ENCODE measurements around the gene ADPRHL1. TPM values are rescaled to one million over a fixed set of nuclear protein-coding genes. Genes with fewer than 3 reads are reported as not detected.
A peak's percentile ranks its signal among the peaks of the same experiment; 100 is the strongest.

Gene ADPRHL1
- total and polyA plus RNA-seq, 7 donors, result 186 to 776 (median 294) TPM

DNA sequence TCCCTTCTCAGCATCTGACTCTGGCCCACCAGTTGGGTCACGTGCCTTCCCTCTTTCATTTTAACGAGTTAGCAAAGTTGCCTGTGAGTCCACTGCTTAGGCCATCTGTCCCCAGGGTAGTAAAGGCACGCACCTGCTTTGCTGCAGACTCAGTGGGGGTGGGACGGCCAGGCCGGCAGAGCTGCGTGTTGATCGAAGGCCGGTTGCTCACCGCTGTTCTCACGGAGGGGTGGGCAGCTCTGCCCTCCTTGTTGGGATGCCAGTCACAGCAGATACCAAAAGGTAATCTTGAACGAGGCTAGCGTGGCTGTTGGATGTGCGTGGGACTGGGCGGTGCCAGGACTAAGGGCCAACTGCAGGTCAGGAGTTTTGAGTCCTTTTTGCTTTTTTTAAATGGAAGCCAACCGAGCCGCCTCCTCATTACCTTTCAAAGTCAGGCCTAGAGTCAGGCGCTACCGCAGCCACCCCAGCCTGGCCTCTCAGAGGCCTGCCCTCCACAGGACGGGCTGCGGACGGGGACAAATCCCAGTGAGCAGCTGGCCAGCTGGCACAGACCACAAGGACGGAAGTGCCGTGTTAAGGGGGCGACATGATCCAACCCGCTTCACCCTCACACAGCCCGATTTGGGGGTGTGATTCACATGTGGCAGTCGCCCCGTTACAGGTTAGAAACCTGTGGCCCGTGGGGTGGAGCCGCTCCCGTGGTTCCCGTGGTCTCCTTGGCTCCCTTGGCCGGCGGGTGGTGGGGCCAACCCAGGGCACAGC, 20.6 kb downstream of the ADPRHL1 start:
- Histone ChIP-seq H3K27me3 (ENCODE audit: insufficient read depth in 3 of 3, low read length in 2 of 3) (no peaks in the 10 kb centered on the region), H3K4me1 (no peaks in the 10 kb centered on the region), H3K4me3 (no peak overlapping the region), H3K9me3 (no peaks in the 10 kb centered on the region), H3K27ac (no peak overlapping the region), H3K36me3 (ENCODE audit: insufficient read depth in 1 of 2, low read depth in 1 of 2) (peaks cover 0 to 56% of the 10 kb centered on the region in 2 donors)
- DNase-seq (no peak), ATAC-seq (peak; percentile 24 to 52 (median 38))
- TF ChIP-seq, protein P1, sequence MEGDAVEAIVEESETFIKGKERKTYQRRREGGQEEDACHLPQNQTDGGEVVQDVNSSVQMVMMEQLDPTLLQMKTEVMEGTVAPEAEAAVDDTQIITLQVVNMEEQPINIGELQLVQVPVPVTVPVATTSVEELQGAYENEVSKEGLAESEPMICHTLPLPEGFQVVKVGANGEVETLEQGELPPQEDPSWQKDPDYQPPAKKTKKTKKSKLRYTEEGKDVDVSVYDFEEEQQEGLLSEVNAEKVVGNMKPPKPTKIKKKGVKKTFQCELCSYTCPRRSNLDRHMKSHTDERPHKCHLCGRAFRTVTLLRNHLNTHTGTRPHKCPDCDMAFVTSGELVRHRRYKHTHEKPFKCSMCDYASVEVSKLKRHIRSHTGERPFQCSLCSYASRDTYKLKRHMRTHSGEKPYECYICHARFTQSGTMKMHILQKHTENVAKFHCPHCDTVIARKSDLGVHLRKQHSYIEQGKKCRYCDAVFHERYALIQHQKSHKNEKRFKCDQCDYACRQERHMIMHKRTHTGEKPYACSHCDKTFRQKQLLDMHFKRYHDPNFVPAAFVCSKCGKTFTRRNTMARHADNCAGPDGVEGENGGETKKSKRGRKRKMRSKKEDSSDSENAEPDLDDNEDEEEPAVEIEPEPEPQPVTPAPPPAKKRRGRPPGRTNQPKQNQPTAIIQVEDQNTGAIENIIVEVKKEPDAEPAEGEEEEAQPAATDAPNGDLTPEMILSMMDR (IDR thresholded peaks at IDR 0.05), result no peak
- intact Hi-C loops (cut with DNase I), result no loop called here
- 68 to 81% (median 69%) methylated on average over 34 of the region's 34 CpGs for WGBS, 3 donors

DNA sequence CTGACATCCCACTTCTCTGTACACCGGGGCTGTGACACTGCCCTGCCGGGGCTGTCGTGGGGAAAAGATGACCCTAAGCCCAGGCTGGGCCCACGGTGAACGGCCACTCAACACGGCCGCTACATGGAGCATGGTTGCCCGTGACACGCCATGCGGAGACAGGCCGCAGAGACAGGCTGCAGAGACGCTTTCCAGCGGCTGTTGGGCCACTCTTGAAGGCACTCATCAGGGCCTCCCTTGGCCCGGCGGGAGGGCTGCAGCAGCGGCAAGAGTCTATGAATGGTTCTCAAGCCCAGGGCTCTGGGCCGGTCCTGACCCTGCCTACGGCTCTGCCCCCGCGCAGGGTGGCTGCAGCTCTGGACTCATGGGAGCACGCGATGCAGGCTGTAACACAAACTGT, 22.1 kb downstream of the ADPRHL1 start:
- no peak for DNase-seq
- H3K9me3 ChIP-seq, result no peaks in the 10 kb centered on the region
- H3K4me3 ChIP-seq, result no peak overlapping the region
- no peaks in the 10 kb centered on the region for H3K27me3 ChIP-seq (ENCODE audit: insufficient read depth in 3 of 3, low read length in 2 of 3)
- TF ChIP-seq, protein P1 (IDR thresholded peaks at IDR 0.05), result no peak
- peak in 1 of 4 donors; percentile 11 for ATAC-seq
- no peaks in the 10 kb centered on the region for H3K4me1 ChIP-seq
- intact Hi-C loops (cut with DNase I), result no loop called here
- 90 to 94% (median 90%) methylated on average over 22 of the region's 22 CpGs for WGBS, 3 donors
- H3K27ac ChIP-seq, result no peak overlapping the region
- peaks cover 0 to 68% of the 10 kb centered on the region in 2 donors for H3K36me3 ChIP-seq (ENCODE audit: insufficient read depth in 1 of 2, low read depth in 1 of 2)

DNA sequence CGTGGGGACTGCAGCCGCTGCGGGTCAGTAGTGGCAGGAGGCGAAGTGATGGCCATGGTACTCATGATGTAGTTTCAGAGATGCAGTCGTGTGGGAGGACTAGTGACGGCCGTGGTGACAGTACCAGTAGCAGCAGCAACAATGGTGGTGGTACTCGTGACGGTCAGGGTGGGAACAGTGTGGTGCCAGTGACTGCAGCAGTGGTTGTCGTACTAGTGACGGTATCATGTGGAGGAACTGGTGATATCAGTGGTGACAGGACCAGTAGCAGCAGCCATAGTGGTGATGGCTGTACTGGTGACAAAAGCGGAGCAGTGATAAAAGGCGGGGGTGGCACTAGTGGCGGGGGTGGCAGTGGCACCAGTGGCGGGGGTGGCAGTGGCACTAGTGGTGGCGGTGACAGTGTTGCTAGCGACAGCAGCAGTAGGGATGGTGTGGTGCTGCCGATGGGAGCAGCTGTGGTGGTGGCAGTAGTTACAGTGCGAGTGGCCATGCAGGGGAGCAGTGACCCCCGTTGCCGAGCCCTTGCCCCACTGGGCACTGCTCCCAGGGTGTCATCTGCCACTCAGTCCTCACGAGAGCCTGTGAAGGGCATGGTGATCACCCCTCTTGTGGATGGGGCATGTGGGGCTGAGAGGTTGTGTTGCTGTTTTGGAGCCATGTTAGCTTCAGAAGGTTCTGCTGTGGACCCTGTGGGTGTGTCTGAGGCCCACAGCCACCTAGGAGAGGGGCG, 22.7 kb downstream of the ADPRHL1 start:
- WGBS, 3 donors, result 85 to 89% (median 88%) methylated on average over 20 to 23 of the region's 23 CpGs
- intact Hi-C loops (cut with DNase I), result no loop called here
- no peak overlapping the region for H3K27ac ChIP-seq
- H3K4me1 ChIP-seq, result no peaks in the 10 kb centered on the region
- no peak overlapping the region for H3K4me3 ChIP-seq
- ATAC-seq, result peak in 3 of 4 donors; percentile 4 to 16 (median 12)
- no peak for DNase-seq
- H3K27me3 ChIP-seq (ENCODE audit: insufficient read depth in 3 of 3, low read length in 2 of 3), result no peaks in the 10 kb centered on the region
- TF ChIP-seq, protein P1 (IDR thresholded peaks at IDR 0.05), result no peak
- H3K9me3 ChIP-seq, result no peaks in the 10 kb centered on the region
- H3K36me3 ChIP-seq (ENCODE audit: insufficient read depth in 1 of 2, low read depth in 1 of 2), result peaks cover 0 to 74% of the 10 kb centered on the region in 2 donors

DNA sequence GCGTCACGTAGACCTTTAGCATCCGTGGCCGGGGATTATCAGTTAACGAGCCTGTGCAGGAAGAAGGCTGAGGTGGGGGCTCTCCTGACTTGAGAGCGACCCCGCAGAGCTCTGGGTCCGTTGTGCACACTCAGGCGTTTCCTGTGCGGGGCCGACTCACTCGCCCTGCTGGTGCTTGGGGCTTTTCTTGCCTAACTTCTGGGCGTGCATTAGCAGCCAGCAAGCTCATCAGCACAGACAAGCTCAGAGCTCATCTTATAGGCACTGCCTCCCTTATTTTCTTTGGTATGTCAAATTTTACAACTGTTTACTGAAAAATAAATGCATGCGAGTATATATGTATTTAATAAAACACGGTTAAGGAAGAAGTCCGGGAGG, 23.7 kb downstream of the ADPRHL1 start:
- no peak for ATAC-seq
- H3K4me3 ChIP-seq, result no peak overlapping the region
- 85 to 87% (median 87%) methylated on average over 16 of the region's 16 CpGs for WGBS, 3 donors
- DNase-seq, result no peak
- no peaks in the 10 kb centered on the region for H3K27me3 ChIP-seq (ENCODE audit: insufficient read depth in 3 of 3, low read length in 2 of 3)
- H3K4me1 ChIP-seq, result no peaks in the 10 kb centered on the region
- peaks cover 0 to 74% of the 10 kb centered on the region in 2 donors for H3K36me3 ChIP-seq (ENCODE audit: insufficient read depth in 1 of 2, low read depth in 1 of 2)
- TF ChIP-seq, protein P1 (IDR thresholded peaks at IDR 0.05), result no peak
- intact Hi-C loops (cut with DNase I), result no loop called here
- no peaks in the 10 kb centered on the region for H3K9me3 ChIP-seq
- H3K27ac ChIP-seq, result no peak overlapping the region

All from psoas muscle (tissue), 8 donors.